ENCODE results near the gene MILR1.
"Not testable (repeated sequence)": the region's sequence is repeated elsewhere in the genome, so short reads cannot be mapped to it uniquely, and the experiment has no call there.

The MILR1 gene

DNA sequence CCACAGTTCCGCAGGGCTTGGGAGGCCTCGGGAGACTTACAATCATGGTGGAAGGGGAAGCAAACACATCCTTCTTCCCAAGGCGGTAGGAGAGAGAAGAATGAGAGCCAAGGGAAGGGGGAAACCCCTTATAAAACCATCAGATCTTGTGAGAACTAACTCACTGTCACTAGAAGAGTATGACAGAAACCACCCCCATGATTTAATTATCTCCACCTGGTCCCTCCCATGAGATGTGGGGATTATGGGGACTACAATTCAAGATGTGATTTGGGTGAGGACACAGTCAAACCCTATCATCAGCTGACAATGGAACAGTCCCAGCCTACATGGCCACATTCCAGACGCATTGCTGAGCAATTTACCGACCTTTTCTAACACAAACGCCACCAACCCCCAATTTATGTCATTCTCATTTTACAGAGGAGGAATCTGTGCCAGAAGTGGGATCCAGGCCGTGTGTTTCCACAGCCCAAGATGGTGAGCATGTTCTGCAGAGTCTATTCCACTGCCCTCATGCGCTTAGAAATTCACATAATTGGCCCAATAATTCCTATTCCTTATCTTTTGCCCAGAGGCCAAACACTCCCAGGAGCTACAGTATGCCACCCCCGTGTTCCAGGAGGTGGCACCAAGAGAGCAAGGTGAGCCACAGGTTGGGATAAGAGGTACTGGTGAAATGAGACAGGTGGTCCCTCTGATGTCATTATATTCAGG lies 17.3 kb downstream of the MILR1 start:
- no peak for DNase-seq (ENCODE audit: low read depth)
- H3K4me3 ChIP-seq (ENCODE audit: low read depth, low read length): no peak overlapping the region

DNA sequence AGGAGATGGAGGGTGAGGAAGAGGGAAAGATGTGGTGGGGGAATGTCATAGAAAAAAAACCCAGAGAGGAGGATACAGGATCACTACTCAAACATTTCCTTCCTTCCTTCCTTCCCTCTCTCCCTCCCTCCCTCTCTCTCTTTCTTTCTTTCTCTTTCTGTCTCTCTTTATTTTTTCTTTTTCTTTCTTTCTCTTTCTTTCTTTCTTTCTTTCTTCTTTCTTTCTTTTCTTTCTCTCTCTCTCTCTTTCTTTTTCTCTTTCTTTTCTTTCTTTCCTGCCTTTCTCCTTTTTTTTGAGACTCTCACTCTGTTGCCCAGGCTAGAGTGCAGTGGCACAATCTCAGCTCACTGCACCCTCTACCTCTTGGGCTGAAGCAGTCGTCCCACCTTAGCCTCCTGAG lies 17.9 kb downstream of the MILR1 start:
- H3K4me3 ChIP-seq (ENCODE audit: low read depth, low read length); DNase-seq (ENCODE audit: low read depth): not testable (repeated sequence)

DNA sequence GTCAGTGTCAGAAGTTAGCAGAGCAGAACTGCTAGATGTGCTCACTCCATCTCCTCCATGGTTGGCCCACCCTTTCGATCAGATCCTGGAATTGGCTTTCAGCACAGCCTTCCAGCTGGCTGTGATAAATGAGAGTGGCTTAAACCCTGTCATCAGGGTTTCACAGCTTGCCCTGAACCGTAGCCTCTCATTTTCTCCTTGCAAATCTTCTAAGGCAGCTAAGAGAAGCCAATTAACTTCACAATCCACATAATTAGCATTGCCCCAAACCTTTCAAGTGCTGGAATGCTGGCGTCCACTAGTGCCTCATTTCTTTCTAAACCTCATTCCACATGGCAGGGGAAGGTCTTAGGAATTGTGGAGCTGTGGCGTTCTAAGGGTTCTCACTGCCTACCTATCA lies 21.7 kb downstream of the MILR1 start:
- no peak overlapping the region for H3K4me3 ChIP-seq (ENCODE audit: low read depth, low read length)

DNA sequence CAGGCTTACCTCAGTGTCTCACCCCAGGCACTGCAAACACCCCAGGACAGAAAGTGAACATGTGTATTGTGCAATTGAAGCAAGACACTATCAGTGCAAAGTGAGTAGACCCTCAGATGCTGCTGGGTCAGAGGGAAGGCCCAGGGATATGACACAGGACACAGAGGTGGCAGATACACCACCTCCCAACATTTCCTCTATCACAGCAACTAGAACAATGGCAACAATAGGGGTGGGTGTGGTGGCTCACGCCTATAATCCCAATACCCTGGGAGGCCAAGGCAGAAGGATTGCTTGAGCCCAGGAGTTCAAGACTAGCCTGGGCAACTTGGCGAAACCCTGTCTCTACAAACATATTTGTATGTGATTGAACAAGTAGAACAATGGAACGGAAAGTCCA lies 22.5 kb downstream of the MILR1 start:
- DNase-seq (ENCODE audit: low read depth): no peak
- H3K4me3 ChIP-seq (ENCODE audit: low read depth, low read length): no peak overlapping the region

More for the DNA sequence above, 21.7 kb downstream of the MILR1 start:
- no peak for DNase-seq (ENCODE audit: low read depth)

DNA sequence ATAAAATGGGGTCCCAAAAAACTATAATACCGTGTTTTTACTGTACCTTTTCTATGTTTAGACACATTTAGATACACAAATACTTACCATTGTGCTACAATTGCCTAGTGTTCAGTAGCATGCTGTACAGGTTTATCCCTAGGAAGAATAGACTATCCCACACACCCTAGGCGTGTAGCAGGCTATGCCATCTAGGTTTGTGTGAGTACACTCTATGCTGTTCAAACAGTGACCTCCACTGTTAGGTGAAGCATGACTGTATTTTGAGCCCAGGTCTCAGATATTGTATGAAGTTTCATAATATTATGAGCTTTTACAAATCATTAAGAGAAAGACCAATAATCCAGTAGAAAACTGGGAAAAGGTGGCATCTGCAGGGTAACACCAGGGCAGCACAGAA lies 23.6 kb downstream of the MILR1 start:
- H3K4me3 ChIP-seq (ENCODE audit: low read depth, low read length): no peak overlapping the region
- DNase-seq (ENCODE audit: low read depth): no peak

DNA sequence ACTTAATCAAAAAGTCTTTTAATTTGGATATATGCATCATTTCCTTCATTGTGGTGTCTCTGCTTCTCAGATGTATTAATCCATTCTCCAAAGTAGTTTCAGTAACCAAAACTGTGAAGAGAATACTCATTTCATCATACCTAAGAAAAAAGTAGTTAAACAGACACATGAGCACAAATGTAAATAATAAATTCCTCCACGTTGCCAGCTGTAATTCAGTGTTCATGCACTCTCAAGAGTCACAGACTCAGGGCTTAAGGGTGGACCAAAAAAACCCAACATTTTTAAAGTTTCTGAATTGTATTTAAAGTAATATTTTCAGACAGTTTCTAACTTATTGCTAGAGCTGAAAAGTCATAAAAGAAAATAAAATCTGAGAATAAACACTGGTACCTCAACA lies 28.9 kb downstream of the MILR1 start:
- H3K4me3 ChIP-seq (ENCODE audit: low read depth, low read length): no peak overlapping the region
- no peak for DNase-seq (ENCODE audit: low read depth)

DNA sequence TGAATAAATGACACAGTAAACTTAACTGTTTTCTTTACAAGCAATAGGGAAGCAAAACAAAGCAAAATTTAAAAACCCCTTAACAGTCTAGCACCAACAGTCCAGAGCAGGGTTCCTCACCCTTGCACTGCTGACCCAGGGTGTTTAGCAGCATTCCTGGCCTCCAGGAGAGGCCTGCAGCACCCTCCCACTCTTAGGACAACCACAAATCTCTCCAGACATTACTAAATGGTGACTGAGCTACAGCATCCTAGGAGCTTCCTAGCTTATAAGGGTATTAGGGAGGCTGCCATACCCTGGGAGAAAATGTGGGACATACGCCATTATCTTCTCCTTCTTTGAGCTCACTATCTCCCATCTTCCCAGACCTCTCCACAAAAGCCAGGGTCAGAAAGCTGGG lies 32.0 kb downstream of the MILR1 start:
- no peak for DNase-seq (ENCODE audit: low read depth)

DNA sequence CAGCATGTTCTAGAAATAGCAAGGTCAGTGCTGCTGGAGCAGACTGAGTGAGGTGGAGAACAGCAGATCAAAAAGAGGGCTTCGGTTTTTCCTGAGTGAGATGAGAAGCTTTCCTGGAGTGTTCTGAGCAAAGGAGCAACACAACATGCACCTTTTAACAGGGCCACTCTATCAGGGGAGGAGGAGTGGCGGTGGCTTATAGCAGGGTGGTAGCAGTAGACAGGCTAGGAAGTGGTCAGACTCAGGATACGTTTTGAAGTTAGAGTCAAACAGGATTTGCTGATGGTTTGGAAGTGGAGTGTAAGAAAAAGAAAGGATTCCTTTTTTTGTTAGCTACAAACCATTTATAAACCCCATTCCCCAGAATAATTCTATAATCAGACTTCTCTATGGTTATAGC lies 35.5 kb downstream of the MILR1 start:
- no peak overlapping the region for H3K4me3 ChIP-seq (ENCODE audit: low read depth, low read length)
- no peak for DNase-seq (ENCODE audit: low read depth)

More for the DNA sequence above, 32.0 kb downstream of the MILR1 start:
- no peak overlapping the region for H3K4me3 ChIP-seq (ENCODE audit: low read depth, low read length)

DNA sequence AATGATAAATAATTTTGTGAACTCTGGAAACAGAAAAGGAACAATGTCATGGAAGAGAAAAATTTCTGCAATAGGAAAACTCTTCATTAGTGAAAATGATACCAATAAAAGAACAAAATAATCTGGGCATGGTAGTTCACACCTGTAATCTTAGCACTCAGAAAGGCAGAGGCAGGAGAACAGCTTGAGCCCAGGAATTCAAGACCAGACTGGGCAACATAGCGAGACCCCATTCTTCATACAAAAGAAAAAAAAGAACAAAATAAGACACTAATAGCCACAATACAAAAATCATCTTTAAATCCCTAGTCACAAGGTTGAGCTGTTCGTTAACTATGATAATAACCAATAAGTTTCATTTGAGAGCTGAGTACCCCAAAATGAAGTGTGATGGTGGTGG lies 39.4 kb downstream of the MILR1 start:
- no peak for DNase-seq (ENCODE audit: low read depth)
- no peak overlapping the region for H3K4me3 ChIP-seq (ENCODE audit: low read depth, low read length)

DNA sequence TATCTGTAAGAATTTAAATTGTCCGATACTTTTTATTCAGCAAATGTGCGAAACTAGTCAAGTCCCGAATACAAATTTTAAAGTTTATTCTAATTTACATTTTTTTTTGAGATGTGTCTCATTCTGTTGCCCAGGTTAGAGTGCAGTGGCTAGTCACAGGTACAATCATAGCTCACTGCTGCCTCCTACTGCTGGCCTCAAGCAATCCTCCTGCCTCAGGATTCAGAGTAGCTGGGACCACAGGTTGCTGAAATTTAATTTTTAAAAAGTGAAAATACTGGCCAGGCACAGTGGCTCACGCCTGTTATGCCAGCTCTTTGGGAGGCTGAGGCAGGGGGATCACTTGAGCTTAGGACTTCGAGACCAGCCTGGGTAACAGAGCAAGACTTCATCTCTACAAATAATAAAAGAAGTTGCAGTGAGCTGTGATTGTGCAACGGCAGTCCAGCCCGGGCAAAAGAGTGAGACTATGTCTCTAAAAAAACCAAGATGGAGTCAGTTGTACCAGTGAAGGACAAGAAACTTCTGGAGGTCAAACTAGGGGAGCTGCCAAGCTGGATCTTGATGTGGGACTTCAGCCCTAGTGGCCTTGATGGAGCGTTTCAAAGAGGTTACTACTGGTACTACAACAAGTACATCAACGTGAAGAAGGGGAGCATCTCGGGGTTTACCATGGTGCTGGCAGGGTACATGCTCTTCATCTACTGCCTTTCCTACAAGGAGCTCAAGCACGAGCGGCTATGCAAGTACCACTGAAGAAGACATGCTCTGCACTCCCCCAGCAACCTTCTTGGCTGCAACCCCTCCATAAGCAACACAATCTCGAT lies 42.3 kb downstream of the MILR1 start:
- H3K4me3 ChIP-seq (ENCODE audit: low read depth, low read length): no peak overlapping the region

DNA sequence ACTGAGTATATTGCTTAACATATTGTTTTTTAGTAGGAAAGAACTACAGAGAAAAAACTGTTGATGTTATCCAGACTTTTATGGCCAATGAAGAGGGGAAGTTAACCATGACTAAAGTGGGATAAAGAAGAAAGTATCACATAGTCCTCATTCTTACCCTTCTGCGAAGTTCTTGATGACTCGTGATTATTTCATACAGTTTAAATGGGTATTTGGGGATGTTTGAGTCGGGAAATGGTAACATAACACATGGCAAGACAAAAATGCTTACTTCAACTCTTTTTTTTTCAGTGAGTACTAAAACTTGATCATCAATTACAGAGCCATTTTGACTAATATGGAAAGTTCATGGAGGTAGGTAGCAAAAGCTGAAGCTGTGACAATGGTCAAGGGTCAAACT lies 43.1 kb downstream of the MILR1 start:
- no peak for DNase-seq (ENCODE audit: low read depth)

More for the DNA sequence above, 42.3 kb downstream of the MILR1 start:
- DNase-seq (ENCODE audit: low read depth): no peak

DNA sequence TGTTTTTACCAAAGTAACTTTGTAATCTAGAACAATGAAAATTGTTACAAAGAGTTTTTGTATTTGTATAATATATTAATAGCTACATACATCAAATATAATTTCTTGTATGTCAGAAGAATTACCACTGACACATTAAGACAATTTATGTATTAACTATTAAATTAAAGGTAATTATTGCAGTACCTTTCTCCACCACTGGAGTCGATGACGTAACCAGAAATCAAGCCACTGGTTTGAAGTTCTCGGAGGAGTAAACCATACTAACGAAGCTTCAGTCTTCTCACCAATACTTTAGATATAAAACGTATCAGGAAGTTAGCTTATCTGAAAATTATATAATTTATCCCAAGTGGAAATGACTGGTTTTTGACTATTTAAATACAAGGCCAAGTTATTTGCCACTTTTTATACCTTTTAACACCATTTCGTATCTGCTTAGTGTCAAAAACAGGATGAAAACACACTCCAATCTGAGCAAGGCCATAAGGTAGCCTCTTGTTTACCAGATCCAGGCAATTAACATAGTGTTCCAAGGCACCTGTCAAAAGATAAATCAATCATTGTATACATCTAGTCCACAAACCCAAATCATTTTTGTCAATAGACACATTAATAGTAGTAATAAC lies 43.7 kb downstream of the MILR1 start:
- DNase-seq (ENCODE audit: low read depth): no peak

More for the DNA sequence above, 43.1 kb downstream of the MILR1 start:
- H3K4me3 ChIP-seq (ENCODE audit: low read depth, low read length): no peak overlapping the region

DNA sequence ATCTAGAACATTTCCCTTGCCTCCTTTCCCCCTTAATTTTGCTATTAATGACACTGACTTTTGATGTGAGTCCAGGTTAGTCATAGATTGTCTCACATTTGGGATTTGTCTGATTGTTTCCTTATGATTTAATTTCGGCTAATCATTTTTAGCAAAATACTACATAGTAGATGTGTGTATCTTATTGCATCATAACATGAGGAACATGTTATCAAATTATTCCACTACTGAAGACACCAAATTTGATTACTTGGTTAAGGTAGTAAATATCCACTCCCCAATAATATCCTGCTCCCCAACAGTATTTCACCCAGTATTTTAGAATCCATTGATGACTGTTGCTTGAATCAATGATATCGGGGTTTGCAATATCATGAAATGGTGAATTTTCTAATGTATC lies 45.2 kb downstream of the MILR1 start:
- no peak for DNase-seq (ENCODE audit: low read depth)
- no peak overlapping the region for H3K4me3 ChIP-seq (ENCODE audit: low read depth, low read length)

More for the DNA sequence above, 43.7 kb downstream of the MILR1 start:
- H3K4me3 ChIP-seq (ENCODE audit: low read depth, low read length): no peak overlapping the region

DNA sequence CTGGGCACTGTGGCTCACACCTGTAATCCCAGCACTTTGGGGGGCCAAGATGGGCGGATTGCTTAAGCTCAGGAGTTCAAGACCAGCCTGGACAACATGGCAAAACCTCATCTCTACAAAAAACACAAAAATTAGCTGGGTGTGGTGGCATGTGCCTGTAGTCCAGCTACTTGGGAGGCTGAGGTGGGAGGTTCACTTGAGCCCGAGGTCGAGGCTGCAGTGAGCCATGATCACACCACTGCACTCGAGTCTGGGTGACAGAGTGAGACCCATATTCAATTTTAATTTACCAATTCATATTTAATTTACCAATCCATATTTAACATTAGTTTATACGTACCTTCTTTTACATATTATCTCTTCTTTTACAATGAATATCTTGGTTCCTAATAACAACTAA lies 46.4 kb downstream of the MILR1 start:
- not testable (repeated sequence) for H3K4me3 ChIP-seq (ENCODE audit: low read depth, low read length); DNase-seq (ENCODE audit: low read depth)

DNA sequence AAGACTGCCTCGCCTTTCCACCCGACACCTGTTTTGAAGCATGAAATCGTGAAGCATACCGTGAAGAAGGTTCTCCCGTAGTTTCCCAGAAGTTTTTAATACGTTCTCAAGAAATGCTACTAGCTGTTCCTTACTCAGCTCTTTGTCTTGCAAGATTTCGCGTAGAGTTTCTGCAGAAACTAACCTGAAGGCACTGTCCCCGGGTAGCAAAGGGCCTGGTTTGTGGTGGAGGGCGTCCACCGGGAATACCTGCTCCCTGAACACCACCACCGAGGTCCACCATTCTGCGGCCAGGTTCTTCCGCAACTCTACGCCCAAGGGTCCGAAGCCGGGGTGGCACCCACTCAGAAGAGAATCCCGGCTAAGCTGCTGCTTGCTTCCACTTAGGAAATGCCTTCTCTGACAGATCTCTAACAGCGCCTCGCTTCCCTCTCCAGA lies 47.5 kb downstream of the MILR1 start:
- DNase-seq (ENCODE audit: low read depth): no peak

DNA sequence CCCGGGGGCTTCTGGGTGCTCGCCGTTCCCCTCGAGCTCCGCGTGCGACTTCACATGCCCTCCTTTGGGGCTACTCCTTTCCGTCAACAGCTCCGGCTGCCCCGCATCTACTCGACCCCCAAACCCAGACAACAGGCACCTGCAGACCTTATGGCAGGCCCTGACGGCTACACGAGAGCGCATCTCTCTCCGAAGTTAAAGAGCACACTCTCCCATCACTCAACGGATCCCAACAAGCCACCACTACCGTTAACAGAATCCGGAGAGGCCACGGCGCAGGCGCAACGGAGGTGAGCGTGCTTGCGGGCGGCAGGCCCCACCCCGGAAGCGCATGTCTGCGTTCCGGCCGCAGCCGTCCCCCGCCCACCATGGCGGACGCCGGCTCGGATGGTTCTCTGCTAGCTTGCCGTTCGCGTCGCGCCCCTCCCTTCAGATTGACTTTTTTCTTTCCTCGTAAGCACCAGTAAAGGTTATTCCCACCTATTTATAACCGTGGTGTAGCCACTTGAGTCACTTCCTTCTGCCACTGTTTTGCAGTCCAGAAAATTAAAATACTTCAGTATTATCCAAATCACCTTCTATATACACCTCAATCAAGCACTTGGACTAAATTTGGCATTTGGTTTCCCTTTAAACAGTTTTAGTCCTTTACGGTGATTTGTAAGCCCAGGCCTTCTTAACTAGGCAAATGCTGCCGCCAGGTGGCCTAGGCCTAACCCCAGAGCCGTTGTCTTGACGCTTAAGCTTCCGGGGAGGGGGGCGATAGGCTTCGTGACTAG lies 48.1 kb downstream of the MILR1 start, which contains the start of gene POLG2:
Gene POLG2, minus strand, starts transcription at position 269 of the 779 bp plus-strand sequence. Its CDS starts 86 bp downstream, at position 183.
- peak within 1 kb of the TSS; percentile 76 for H3K4me3 ChIP-seq (ENCODE audit: low read depth, low read length)
- peak; percentile 76 for DNase-seq (ENCODE audit: low read depth)

More for the DNA sequence above, 47.5 kb downstream of the MILR1 start:
- peak overlapping the region; percentile 76 for H3K4me3 ChIP-seq (ENCODE audit: low read depth, low read length)

DNA sequence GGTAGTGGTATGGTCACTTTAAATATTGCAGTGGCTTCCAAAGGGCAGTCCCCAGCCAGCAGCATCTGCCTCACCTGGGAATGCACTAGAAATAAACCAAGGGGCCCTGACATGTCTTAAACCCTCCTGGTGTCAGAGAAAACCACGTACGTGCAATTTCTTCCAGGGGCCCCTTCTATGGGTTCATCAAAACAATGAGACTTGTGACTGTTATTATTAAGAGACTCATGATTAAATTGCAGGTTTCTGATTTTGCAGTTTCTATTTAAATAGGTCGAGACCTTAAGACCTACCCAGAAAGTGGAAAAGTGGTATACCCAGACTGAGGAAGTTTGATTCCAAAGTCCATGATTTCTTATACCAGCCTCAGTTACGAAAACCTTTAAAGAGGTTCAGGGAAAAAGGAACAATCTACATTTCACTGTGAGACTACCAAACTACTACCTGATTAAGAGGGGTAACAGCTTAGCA lies 48.7 kb downstream of the MILR1 start:
- peak overlapping the region; percentile 76 for H3K4me3 ChIP-seq (ENCODE audit: low read depth, low read length)
- DNase-seq (ENCODE audit: low read depth): no peak

DNA sequence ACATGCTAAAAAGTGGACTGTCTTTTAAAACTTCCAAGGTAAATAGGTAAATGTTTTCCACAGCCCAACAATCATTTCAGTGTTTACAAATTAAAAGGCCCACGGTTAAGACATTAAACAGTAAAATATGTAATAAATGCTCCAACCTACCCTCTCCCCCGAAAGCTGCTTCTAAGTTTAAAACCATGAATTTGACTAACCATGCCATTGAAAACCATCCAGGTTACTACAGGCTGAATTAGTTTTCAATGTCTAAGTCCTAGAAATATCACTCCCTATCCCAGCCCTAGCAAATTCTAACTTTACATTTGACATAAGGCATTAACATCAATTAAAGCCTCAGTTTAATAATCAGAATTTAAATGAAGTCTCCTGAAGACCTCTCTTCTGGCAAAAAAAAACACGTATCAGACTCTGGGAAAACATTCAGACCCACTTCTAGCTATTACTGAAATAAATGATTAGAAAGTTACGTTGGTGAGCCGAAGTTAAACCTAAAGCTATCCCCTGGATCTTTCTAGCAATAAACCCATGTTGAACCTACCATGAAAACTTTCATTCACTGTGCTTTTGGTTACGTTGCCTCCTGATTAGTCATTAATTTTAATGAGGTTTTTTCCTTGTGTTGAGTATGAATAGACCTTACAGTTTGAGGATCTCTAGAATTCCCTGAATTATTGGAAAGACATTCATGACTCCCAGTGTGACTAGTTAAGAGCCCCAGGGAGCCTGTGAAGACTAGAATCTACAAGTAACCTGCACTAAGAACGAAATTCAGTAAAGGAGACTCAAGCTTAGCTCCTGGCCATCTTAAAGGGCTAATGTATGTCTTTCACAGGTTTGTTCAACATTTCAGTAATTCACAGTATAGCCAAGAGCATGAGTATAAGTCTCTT lies 49.6 kb downstream of the MILR1 start:
- H3K4me3 ChIP-seq (ENCODE audit: low read depth, low read length): no peak overlapping the region
- no peak for DNase-seq (ENCODE audit: low read depth)
